Ascending aorta (tissue), 2 donors: ENCODE measurements around the gene TMC6. TPM values are rescaled to one million over a fixed set of nuclear protein-coding genes. Genes with fewer than 3 reads are reported as not detected.

ENCODE experiments used
- DNase-seq, 2 donors: peaks; one replicate each; pipeline ENCODE4 v3.0.0-alpha.2; 2019; ENCODE audit warnings: low spot score in 2 of 2
- H3K27ac ChIP-seq, 2 donors: fragments of 200-600 bp; sonication (generic); one replicate each; pipeline ENCODE4 v1.5.1; 2016 to 2017; ENCODE audit warnings: mild to moderate bottlenecking in 1 of 2
- H3K27me3 ChIP-seq: fragments of 200-600 bp; sonication (generic); one replicate; pipeline ENCODE4 v1.5.1; 2017
- H3K36me3 ChIP-seq, 2 donors: fragments of 200-600 bp; sonication (generic); one replicate each; pipeline ENCODE4 v1.5.1; 2016
- H3K4me1 ChIP-seq, 2 donors: fragments of 200-600 bp; sonication (generic); one replicate each; pipeline ENCODE4 v1.5.1; 2016 to 2017; ENCODE audit warnings: mild to moderate bottlenecking in 1 of 2
- H3K4me3 ChIP-seq, 2 donors: fragments of 200-600 bp; sonication (generic); one replicate each; pipeline ENCODE4 v1.5.1; 2016 to 2017; ENCODE audit warnings: mild to moderate bottlenecking in 1 of 2
- H3K9me3 ChIP-seq, 2 donors: fragments of 200-600 bp; sonication (generic); one replicate each; pipeline ENCODE4 v1.5.1; 2016
- intact Hi-C: fragments of 100-400 bp; cut with DNase I; formaldehyde crosslinking; loops from one replicate; pipeline ENCODE4 v1.15.1; 2023
- total RNA-seq: library from RNA; depleted of rRNA; stranded (reverse); fragments of >200 nt; gene quantifications from one replicate; pipeline ENCODE4 v1.1.0, GENCODE V29; 2016
- TF ChIP-seq, protein P1 (sequence below), 3 experiments: fragments of 200-600 bp in 2 of 3; fragments of 450-650 bp in 1 of 3; sonication (generic) in 2 of 3; IDR thresholded peaks; one replicate each; pipeline ENCODE4 v1.5.1; 2016 to 2019; ENCODE audit warnings: antibody characterized with exemption in 3 of 3, mild to moderate bottlenecking in 1 of 3, moderate library complexity in 1 of 3

TMC6 gene
- total RNA-seq, 1 donor from 2014 or later: 173 TPM

GRCh38 chr17:78064708-78065107, 63.8 kb downstream of the TMC6 start:
- TF ChIP-seq, protein P1, sequence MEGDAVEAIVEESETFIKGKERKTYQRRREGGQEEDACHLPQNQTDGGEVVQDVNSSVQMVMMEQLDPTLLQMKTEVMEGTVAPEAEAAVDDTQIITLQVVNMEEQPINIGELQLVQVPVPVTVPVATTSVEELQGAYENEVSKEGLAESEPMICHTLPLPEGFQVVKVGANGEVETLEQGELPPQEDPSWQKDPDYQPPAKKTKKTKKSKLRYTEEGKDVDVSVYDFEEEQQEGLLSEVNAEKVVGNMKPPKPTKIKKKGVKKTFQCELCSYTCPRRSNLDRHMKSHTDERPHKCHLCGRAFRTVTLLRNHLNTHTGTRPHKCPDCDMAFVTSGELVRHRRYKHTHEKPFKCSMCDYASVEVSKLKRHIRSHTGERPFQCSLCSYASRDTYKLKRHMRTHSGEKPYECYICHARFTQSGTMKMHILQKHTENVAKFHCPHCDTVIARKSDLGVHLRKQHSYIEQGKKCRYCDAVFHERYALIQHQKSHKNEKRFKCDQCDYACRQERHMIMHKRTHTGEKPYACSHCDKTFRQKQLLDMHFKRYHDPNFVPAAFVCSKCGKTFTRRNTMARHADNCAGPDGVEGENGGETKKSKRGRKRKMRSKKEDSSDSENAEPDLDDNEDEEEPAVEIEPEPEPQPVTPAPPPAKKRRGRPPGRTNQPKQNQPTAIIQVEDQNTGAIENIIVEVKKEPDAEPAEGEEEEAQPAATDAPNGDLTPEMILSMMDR (IDR thresholded peaks at IDR 0.05): no peak
- H3K9me3 ChIP-seq: no peaks in the 10 kb centered on the region
- no peaks in the 10 kb centered on the region for H3K4me1 ChIP-seq
- no peaks in the 10 kb centered on the region for H3K27me3 ChIP-seq
- peaks cover 19 to 49% of the 10 kb centered on the region in 2 donors for H3K36me3 ChIP-seq
- no peak for DNase-seq
- H3K27ac ChIP-seq: no peak overlapping the region
- H3K4me3 ChIP-seq: no peak overlapping the region
- intact Hi-C loops: no loop called here

GRCh38 chr17:78063489-78063888, 65.1 kb downstream of the TMC6 start:
- H3K36me3 ChIP-seq: peaks cover 16 to 37% of the 10 kb centered on the region in 2 donors
- no peaks in the 10 kb centered on the region for H3K9me3 ChIP-seq
- DNase-seq: no peak
- peaks cover 3% of the 10 kb centered on the region in 2 donors for H3K4me1 ChIP-seq
- H3K27ac ChIP-seq: no peak overlapping the region
- TF ChIP-seq, protein P1 (IDR thresholded peaks at IDR 0.05): no peak
- H3K4me3 ChIP-seq: no peak overlapping the region
- intact Hi-C loops: no loop called here
- H3K27me3 ChIP-seq: no peaks in the 10 kb centered on the region

DNA sequence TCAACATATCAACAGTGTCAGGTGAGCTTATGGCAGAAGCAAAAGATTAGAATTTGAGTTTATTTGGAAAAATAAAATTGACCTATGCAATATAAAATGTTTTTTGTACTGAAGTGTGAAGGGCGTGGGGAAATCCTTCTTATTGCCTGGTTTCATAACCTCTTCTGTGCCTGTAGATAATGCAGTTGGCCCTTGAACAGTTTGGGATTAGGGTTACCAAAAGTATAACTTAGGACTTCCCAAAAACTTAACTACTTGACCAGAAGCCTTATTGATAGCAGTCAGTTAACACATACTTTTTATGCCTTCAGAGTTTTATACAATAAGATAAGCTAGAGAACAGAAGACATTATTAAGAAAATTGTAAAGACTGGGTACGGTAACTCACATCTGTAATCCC, 66.0 kb downstream of the TMC6 start:
- DNase-seq: no peak
- peaks cover 3 to 8% of the 10 kb centered on the region in 2 donors for H3K4me1 ChIP-seq
- H3K9me3 ChIP-seq: no peaks in the 10 kb centered on the region
- intact Hi-C loops: no loop called here
- no peak overlapping the region for H3K4me3 ChIP-seq
- no peaks in the 10 kb centered on the region for H3K27me3 ChIP-seq
- peaks cover 8 to 28% of the 10 kb centered on the region in 2 donors for H3K36me3 ChIP-seq
- H3K27ac ChIP-seq: no peak overlapping the region
- TF ChIP-seq, protein P1 (IDR thresholded peaks at IDR 0.05): no peak

Other genes with a start within 250 kb of the TMC6 start
- 25.8 TPM for gene TNRC6C, start 170.1 kb downstream of the TMC6 start, total RNA-seq
- gene TMC8, start 2.0 kb upstream of the TMC6 start, total RNA-seq: 9.6 TPM
- gene C17orf99, start 17.6 kb upstream of the TMC6 start, total RNA-seq: not detected
- gene SYNGR2, start 39.8 kb upstream of the TMC6 start, total RNA-seq: 115 TPM
- not detected for gene TK1, start 58.3 kb upstream of the TMC6 start, total RNA-seq
- 107 TPM for gene AFMID, start 58.6 kb upstream of the TMC6 start, total RNA-seq
- 0.11 TPM for gene BIRC5, start 85.5 kb upstream of the TMC6 start, total RNA-seq
- not detected for gene TMEM235, start 102.9 kb upstream of the TMC6 start, total RNA-seq
- 620 TPM for gene SOCS3, start 231.3 kb upstream of the TMC6 start, total RNA-seq
- gene PGS1, start 249.9 kb upstream of the TMC6 start, total RNA-seq: 41.8 TPM